ENCODE results near the gene TNFRSF19.
"Not testable (repeated sequence)": the region's sequence is repeated elsewhere in the genome, so short reads cannot be mapped to it uniquely, and the experiment has no call there.

The TNFRSF19 gene

GRCh38 chr13:23570099-23570920 lies at the start of gene TNFRSF19:
TSS of gene TNFRSF19 (plus strand) at chr13:23570412. CDS start at chr13:23590184, 19,772 bp downstream.
- DNase-seq = no peak

GRCh38 chr13:23529926-23530325 lies 40.3 kb upstream of the TNFRSF19 start:
- not testable (repeated sequence) for DNase-seq

GRCh38 chr13:23531446-23531845 lies 38.8 kb upstream of the TNFRSF19 start:
- no peak for DNase-seq

- no peak for DNase-seq
These were observed 36.1 kb upstream of the TNFRSF19 start for GRCh38 chr13:23534090-23534489.

GRCh38 chr13:23541221-23541824 lies 28.9 kb upstream of the TNFRSF19 start:
- DNase-seq = no peak

- no peak for DNase-seq
These were observed 25.5 kb upstream of the TNFRSF19 start for GRCh38 chr13:23544668-23545067.

- DNase-seq = no peak
These were observed 23.1 kb upstream of the TNFRSF19 start for GRCh38 chr13:23547000-23547590.

- DNase-seq = no peak
These were observed 20.5 kb upstream of the TNFRSF19 start for GRCh38 chr13:23549724-23550123.

GRCh38 chr13:23550163-23550562 lies 20.0 kb upstream of the TNFRSF19 start:
- DNase-seq = no peak

GRCh38 chr13:23551213-23552008 lies 18.8 kb upstream of the TNFRSF19 start:
- no peak for DNase-seq

GRCh38 chr13:23552171-23552570 lies 18.0 kb upstream of the TNFRSF19 start:
- no peak for DNase-seq

- no peak for DNase-seq
These were observed 17.6 kb upstream of the TNFRSF19 start for GRCh38 chr13:23552661-23553060.

- DNase-seq = no peak
These were observed 16.2 kb upstream of the TNFRSF19 start for GRCh38 chr13:23554000-23554399.

GRCh38 chr13:23557043-23557442 lies 13.2 kb upstream of the TNFRSF19 start:
- no peak for DNase-seq

GRCh38 chr13:23557733-23558132 lies 12.5 kb upstream of the TNFRSF19 start:
- DNase-seq = no peak

- DNase-seq = no peak
These were observed 11.3 kb upstream of the TNFRSF19 start for GRCh38 chr13:23558675-23559536.

GRCh38 chr13:23560571-23561089 lies 9.6 kb upstream of the TNFRSF19 start:
- DNase-seq = no peak

- no peak for DNase-seq
These were observed 9.0 kb upstream of the TNFRSF19 start for GRCh38 chr13:23561261-23561660.

GRCh38 chr13:23563085-23563845 lies 6.9 kb upstream of the TNFRSF19 start:
- DNase-seq = no peak

- no peak for DNase-seq
These were observed 2.2 kb upstream of the TNFRSF19 start for GRCh38 chr13:23567906-23568460.

- no peak for DNase-seq
These were observed 706 bp downstream of the TNFRSF19 start for GRCh38 chr13:23570921-23571315.
